ENCODE measurements around the gene STEAP2.

The STEAP2 gene

DNA sequence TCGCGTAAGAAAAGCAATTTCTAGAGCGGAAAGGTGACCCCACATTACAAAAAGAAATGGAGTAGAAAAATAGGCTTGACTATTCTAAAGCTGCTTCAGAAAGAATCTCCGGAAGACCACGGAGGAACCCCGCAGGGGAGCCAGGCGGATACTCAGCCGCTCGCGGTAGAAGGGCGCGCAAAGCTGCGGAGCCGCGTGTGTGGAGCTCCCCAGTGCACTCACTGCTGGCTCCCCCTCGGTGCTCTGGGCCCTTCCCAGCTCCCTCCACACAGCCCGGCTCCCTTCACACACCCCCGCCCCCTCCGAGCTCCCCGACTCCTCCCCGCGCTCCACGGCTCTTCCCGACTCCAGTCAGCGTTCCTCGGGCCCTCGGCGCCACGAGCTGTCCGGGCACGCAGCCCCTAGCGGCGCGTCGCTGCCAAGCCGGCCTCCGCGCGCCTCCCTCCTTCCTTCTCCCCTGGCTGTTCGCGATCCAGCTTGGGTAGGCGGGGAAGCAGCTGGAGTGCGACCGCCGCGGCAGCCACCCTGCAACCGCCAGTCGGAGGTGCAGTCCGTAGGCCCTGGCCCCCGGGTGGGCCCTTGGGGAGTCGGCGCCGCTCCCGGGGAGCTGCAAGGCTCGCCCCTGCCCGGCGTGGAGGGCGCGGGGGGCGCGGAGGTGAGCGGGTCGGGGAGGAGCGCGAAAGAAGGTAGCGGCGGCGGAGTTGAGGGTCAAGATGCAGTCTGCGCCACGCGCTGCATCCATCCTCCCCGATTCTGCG lies at the start of gene STEAP2:
Gene STEAP2, plus strand, starts transcription at position 350 of the 758 bp plus-strand sequence. CDS start 13,343 bp downstream, outside the sequence.
- Mint-ChIP-seq H3K9me3 (no peaks in the 10 kb centered on the region), H3K27ac (no peak within 1 kb of the TSS), H3K4me3 (peak within 1 kb of the TSS; percentile 19), H3K27me3 (ENCODE audit: low read depth) (peaks cover 28% of the 10 kb centered on the region), H3K36me3 (ENCODE audit: low read depth) (no peaks in the 10 kb centered on the region), H3K4me1 (ENCODE audit: low read depth) (no peaks in the 10 kb centered on the region)
- peak; percentile 5 for DNase-seq (ENCODE audit: low spot score)

DNA sequence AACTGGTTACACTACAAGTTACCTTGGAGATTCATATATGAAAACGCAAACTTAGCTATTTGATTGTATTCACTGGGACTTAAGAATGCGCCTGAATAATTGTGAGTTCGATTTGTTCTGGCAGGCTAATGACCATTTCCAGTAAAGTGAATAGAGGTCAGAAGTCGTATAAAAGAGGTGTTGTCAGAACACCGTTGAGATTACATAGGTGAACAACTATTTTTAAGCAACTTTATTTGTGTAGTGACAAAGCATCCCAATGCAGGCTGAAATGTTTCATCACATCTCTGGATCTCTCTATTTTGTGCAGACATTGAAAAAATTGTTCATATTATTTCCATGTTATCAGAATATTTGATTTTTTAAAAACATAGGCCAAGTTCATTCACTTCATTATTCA lies 48.0 kb upstream of the STEAP2 start:
- Mint-ChIP-seq H3K27ac (no peak overlapping the region), H3K4me1 (ENCODE audit: low read depth) (no peaks in the 10 kb centered on the region), H3K27me3 (ENCODE audit: low read depth) (peaks cover 9% of the 10 kb centered on the region), H3K4me3 (no peak overlapping the region), H3K9me3 (no peaks in the 10 kb centered on the region), H3K36me3 (ENCODE audit: low read depth) (no peaks in the 10 kb centered on the region)
- no peak for DNase-seq (ENCODE audit: low spot score)

DNA sequence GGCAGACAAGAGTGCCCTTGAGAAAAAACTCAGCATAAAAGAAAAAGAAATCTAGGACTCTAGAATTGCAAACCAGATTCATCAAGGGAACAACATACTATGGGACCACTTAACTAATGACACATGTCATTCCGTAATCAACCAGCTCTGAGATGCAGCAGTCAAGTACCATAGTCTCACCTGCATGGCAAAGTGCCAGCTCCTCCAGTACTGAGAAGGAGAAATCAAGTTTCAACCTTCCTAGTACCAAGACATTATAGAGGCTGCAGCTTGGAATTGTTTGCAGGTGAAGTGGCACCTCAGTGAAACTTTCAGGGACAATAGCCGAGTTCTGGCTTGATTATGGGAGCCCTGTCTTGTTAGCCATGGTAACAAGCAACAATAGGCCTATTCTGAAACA lies 45.8 kb upstream of the STEAP2 start:
- H3K4me1 Mint-ChIP-seq (ENCODE audit: low read depth) = no peaks in the 10 kb centered on the region
- H3K36me3 Mint-ChIP-seq (ENCODE audit: low read depth) = no peaks in the 10 kb centered on the region
- H3K9me3 Mint-ChIP-seq = peaks cover 7% of the 10 kb centered on the region
- no peak overlapping the region for H3K4me3 Mint-ChIP-seq
- no peak for DNase-seq (ENCODE audit: low spot score)
- peaks cover 10% of the 10 kb centered on the region for H3K27me3 Mint-ChIP-seq (ENCODE audit: low read depth)
- H3K27ac Mint-ChIP-seq = no peak overlapping the region

DNA sequence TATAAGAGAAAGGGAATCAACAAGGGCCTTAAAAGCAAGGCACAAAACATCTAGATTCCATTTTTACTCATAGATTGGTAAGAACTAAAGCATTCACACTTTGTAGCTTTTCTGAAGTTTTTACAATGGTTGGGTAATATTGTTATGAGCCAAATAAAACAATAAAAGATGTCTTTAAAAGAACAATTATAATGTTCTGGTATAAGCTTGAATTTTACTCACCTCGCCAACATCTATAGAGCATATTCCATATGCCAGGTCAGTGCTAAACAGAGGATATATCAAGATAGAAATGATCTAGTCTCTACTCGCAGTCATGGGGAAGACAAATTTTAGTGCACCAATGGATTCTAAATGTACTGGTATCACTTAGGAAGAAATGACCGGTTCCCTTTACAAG lies 45.4 kb upstream of the STEAP2 start:
- Mint-ChIP-seq H3K27ac (no peak overlapping the region), H3K27me3 (ENCODE audit: low read depth) (peaks cover 13% of the 10 kb centered on the region), H3K36me3 (ENCODE audit: low read depth) (no peaks in the 10 kb centered on the region), H3K4me1 (ENCODE audit: low read depth) (no peaks in the 10 kb centered on the region), H3K4me3 (no peak overlapping the region), H3K9me3 (peaks cover 11% of the 10 kb centered on the region)
- no peak for DNase-seq (ENCODE audit: low spot score)

DNA sequence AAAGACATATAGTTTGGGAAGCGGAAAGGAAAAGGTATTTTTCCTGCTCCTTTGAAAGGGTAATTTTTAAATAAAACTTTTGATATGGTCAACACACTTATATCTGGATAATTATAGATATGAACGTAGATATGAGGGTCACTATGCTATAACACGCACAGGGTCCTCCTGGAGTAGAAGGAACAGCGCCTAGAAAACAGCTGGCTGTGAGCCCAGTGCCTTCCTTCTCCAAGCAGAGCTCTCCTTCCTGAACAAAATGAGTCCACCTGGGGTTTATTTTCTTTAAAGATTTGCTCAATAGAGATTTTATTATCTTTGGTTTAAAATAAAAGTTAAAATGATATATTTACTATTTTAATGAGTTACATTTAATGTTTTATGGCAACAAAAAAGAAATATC lies 44.2 kb upstream of the STEAP2 start:
- H3K27ac Mint-ChIP-seq = no peak overlapping the region

GRCh38 chr7:90169891-90170290 lies 41.6 kb upstream of the STEAP2 start:
- peaks cover 3% of the 10 kb centered on the region for H3K4me1 Mint-ChIP-seq (ENCODE audit: low read depth)
- peaks cover 20% of the 10 kb centered on the region for H3K9me3 Mint-ChIP-seq
- no peaks in the 10 kb centered on the region for H3K36me3 Mint-ChIP-seq (ENCODE audit: low read depth)
- peaks cover 8% of the 10 kb centered on the region for H3K27me3 Mint-ChIP-seq (ENCODE audit: low read depth)
- no peak overlapping the region for H3K27ac Mint-ChIP-seq
- no peak for DNase-seq (ENCODE audit: low spot score)
- H3K4me3 Mint-ChIP-seq = no peak overlapping the region

More for the DNA sequence above, 44.2 kb upstream of the STEAP2 start:
- Mint-ChIP-seq H3K9me3 (peaks cover 20% of the 10 kb centered on the region), H3K27me3 (ENCODE audit: low read depth) (peaks cover 13% of the 10 kb centered on the region), H3K4me3 (no peak overlapping the region), H3K36me3 (ENCODE audit: low read depth) (no peaks in the 10 kb centered on the region), H3K4me1 (ENCODE audit: low read depth) (no peaks in the 10 kb centered on the region)
- DNase-seq (ENCODE audit: low spot score) = no peak

GRCh38 chr7:90172121-90172520 lies 39.4 kb upstream of the STEAP2 start:
- no peak for DNase-seq (ENCODE audit: low spot score)
- no peak overlapping the region for H3K4me3 Mint-ChIP-seq
- H3K27ac Mint-ChIP-seq = no peak overlapping the region
- peaks cover 3% of the 10 kb centered on the region for H3K4me1 Mint-ChIP-seq (ENCODE audit: low read depth)
- H3K27me3 Mint-ChIP-seq (ENCODE audit: low read depth) = peaks cover 4% of the 10 kb centered on the region
- H3K9me3 Mint-ChIP-seq = peaks cover 22% of the 10 kb centered on the region
- no peaks in the 10 kb centered on the region for H3K36me3 Mint-ChIP-seq (ENCODE audit: low read depth)

- no peaks in the 10 kb centered on the region for H3K36me3 Mint-ChIP-seq (ENCODE audit: low read depth)
- peaks cover 4% of the 10 kb centered on the region for H3K27me3 Mint-ChIP-seq (ENCODE audit: low read depth)
- peaks cover 3% of the 10 kb centered on the region for H3K4me1 Mint-ChIP-seq (ENCODE audit: low read depth)
- no peak for DNase-seq (ENCODE audit: low spot score)
- H3K4me3 Mint-ChIP-seq = no peak overlapping the region
- no peak overlapping the region for H3K27ac Mint-ChIP-seq
- peaks cover 24% of the 10 kb centered on the region for H3K9me3 Mint-ChIP-seq
Observed at GRCh38 chr7:90172624-90173023, 38.9 kb upstream of the STEAP2 start.

DNA sequence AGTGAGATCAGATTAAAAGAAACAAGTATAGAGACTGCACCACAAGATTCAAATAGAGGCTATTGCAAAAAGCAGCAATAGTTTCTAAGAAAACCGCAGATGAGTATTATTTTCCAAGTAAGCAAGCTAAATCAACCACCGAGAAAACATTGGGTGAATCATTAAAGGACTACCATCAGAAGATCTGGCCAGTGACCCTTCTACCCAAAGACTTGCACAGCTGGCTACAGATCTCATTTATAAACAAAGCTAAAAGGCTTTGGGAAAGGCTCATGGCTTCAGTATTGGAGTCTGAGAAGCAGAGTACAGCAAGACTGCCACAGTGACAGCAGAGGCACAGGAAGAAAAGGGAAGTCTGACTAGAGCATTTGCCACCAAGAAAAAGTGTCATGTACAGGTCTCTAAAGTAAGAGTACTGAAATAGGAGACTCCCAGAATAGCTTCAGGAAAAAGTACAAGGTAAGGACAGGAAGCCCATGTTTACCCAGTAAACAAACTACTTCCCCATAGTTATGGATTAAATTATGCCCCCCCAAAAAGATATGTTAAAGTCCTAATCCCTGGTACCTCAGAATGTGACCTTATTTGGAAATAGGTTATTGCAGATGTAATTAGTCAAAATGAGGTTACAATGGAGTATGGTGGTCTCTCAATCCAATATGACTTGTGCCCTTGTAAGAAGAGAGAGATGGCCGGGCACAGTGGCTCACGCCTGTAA lies 38.3 kb upstream of the STEAP2 start:
- peaks cover 3% of the 10 kb centered on the region for H3K4me1 Mint-ChIP-seq (ENCODE audit: low read depth)
- no peak overlapping the region for H3K4me3 Mint-ChIP-seq
- no peak for DNase-seq (ENCODE audit: low spot score)
- H3K27ac Mint-ChIP-seq = no peak overlapping the region
- peaks cover 24% of the 10 kb centered on the region for H3K9me3 Mint-ChIP-seq
- no peaks in the 10 kb centered on the region for H3K36me3 Mint-ChIP-seq (ENCODE audit: low read depth)
- H3K27me3 Mint-ChIP-seq (ENCODE audit: low read depth) = peaks cover 4% of the 10 kb centered on the region

DNA sequence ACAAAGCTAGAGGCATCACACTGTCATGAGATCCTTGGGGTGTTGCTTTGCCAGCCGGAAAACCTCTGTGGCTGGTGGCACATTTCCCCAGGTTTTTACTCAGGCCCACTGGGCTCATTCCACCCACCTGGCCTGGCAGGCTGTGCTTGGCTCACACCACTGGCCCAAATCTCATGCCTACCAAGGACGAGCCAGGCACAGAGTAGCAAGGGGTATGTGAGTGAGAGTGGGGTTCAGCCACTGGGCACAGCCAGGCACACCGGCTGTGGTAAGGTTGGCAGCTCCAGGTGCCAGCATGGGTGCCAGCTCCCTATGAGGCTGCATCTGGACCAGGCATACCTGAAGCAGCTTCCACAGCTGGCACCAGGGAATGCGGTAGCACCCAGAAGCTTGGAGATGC lies 35.9 kb upstream of the STEAP2 start:
- peaks cover 3% of the 10 kb centered on the region for H3K27me3 Mint-ChIP-seq (ENCODE audit: low read depth)
- H3K9me3 Mint-ChIP-seq = peaks cover 18% of the 10 kb centered on the region
- DNase-seq (ENCODE audit: low spot score) = no peak
- no peak overlapping the region for H3K4me3 Mint-ChIP-seq
- peaks cover 16% of the 10 kb centered on the region for H3K4me1 Mint-ChIP-seq (ENCODE audit: low read depth)
- H3K27ac Mint-ChIP-seq = no peak overlapping the region
- no peaks in the 10 kb centered on the region for H3K36me3 Mint-ChIP-seq (ENCODE audit: low read depth)

DNA sequence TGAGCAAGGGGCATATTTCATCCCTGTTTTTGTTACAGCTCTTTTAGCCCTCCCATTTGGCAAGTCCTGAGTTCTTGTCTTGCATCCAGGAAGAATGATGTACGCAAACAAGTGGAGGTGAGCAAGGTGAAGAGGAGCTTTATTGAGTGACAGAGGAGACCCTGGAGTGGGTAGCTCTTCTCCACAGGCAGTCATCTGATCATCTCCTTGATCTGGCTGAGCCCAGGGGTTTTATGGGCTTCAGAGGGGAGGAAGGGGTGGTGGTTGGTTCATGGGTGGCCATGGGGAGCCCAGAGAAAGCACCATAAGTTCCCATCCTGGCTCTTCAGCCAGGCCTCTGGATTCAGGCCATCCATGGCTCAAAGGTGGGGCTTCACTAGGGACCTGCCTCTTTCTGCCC lies 35.3 kb upstream of the STEAP2 start:
- Mint-ChIP-seq H3K9me3 (peaks cover 13% of the 10 kb centered on the region), H3K4me3 (no peak overlapping the region), H3K36me3 (ENCODE audit: low read depth) (no peaks in the 10 kb centered on the region), H3K27ac (no peak overlapping the region), H3K4me1 (ENCODE audit: low read depth) (peaks cover 17% of the 10 kb centered on the region), H3K27me3 (ENCODE audit: low read depth) (no peaks in the 10 kb centered on the region)
- no peak for DNase-seq (ENCODE audit: low spot score)

GRCh38 chr7:90178166-90178565 lies 33.4 kb upstream of the STEAP2 start:
- H3K27me3 Mint-ChIP-seq (ENCODE audit: low read depth) = no peaks in the 10 kb centered on the region
- no peak overlapping the region for H3K27ac Mint-ChIP-seq
- H3K9me3 Mint-ChIP-seq = peaks cover 4% of the 10 kb centered on the region
- H3K4me3 Mint-ChIP-seq = no peak overlapping the region
- peaks cover 13% of the 10 kb centered on the region for H3K4me1 Mint-ChIP-seq (ENCODE audit: low read depth)
- no peaks in the 10 kb centered on the region for H3K36me3 Mint-ChIP-seq (ENCODE audit: low read depth)
- no peak for DNase-seq (ENCODE audit: low spot score)

DNA sequence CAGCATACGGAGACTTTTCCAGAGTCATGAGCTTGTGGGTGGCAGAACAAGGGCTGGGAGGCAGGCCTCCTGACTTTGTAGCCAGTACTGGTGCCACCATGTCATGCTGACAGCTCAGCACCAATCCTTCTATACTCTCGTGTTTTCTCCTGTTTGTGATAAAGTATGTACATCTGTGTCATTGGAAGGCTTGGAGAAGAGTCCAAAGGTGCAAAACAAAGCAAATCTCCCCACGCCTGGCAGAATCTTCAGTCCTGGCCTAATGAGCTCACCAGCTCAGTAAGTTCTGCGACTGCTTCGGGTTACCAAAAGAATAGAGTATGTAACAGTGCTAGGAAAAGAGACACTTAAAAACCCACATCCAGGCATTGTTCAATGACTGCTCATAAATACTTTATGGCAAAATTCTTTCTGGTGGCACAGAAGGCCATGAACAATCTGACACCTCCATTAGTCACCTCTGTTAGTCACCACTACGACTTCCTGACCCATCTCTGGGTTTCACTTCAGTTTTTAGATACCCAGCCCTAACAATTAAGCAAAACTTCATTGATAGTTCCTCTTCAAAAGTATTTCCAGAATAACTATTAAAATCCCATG lies 32.8 kb upstream of the STEAP2 start:
- Mint-ChIP-seq H3K4me1 (ENCODE audit: low read depth) (peaks cover 13% of the 10 kb centered on the region), H3K36me3 (ENCODE audit: low read depth) (no peaks in the 10 kb centered on the region), H3K4me3 (no peak overlapping the region), H3K27ac (peak overlapping the region; percentile 39), H3K9me3 (peaks cover 4% of the 10 kb centered on the region), H3K27me3 (ENCODE audit: low read depth) (no peaks in the 10 kb centered on the region)
- peak; percentile 9 for DNase-seq (ENCODE audit: low spot score)

- Mint-ChIP-seq H3K27me3 (ENCODE audit: low read depth) (no peaks in the 10 kb centered on the region), H3K4me3 (no peak overlapping the region), H3K4me1 (ENCODE audit: low read depth) (peaks cover 13% of the 10 kb centered on the region), H3K9me3 (peaks cover 4% of the 10 kb centered on the region), H3K27ac (no peak overlapping the region), H3K36me3 (ENCODE audit: low read depth) (no peaks in the 10 kb centered on the region)
- no peak for DNase-seq (ENCODE audit: low spot score)
Observed at GRCh38 chr7:90180011-90180585, 31.4 kb upstream of the STEAP2 start.
